Pancreas (tissue), 10 donors: ENCODE results near the gene PRR14L. TPM values are rescaled to one million over a fixed set of nuclear protein-coding genes. Genes with fewer than 3 reads are reported as not detected.

Experiments
- ATAC-seq, 4 donors: fragments of 200-7000 bp; cut with Tn5 transposase; one replicate each; pipeline versions ENCODE4 v1.8.0 to v1.9.1; 2020; ENCODE audit warnings: mild to moderate bottlenecking in 4 of 4, moderate library complexity in 4 of 4
- DNase-seq, 6 donors: peaks; one replicate each; pipeline ENCODE4 v3.0.0-alpha.2; 2020
- FAIRE-seq: peaks from 2 replicates; lab custom pipeline; 2012; peaks lifted over from hg19 to GRCh38; lab: Jason Lieb, UNC
- H3K27ac ChIP-seq, 4 donors: fragments of 200-600 bp; sonication (generic); 1 replicate in 3 of 4; 2 replicates in 1 of 4; pipeline versions ENCODE4 v1.5.0 to v1.8.0; 2020
- H3K27me3 ChIP-seq, 4 donors: fragments of 200-600 bp; one replicate each; pipeline ENCODE4 v1.8.0; 2021
- H3K36me3 ChIP-seq, 3 donors: fragments of 200-600 bp; sonication (generic) in 1 of 3; one replicate each; pipeline versions ENCODE4 v1.5.0 to v1.8.0; 2020 to 2021
- H3K4me1 ChIP-seq, 3 donors: fragments of 200-600 bp; one replicate each; pipeline ENCODE4 v1.8.0; 2021
- H3K4me3 ChIP-seq, 4 donors: fragments of 200-600 bp; sonication (generic) in 2 of 4; one replicate each; pipeline versions ENCODE4 v1.5.0 to v1.8.0; 2020 to 2021
- H3K9me3 ChIP-seq, 4 donors: fragments of 200-600 bp; one replicate each; pipeline ENCODE4 v1.8.0; 2021
- WGBS, 2 donors: extraction: QIAGEN DNeasy Blood & Tissue Kit; methylation state at CpG; one replicate each; pipeline ENCODE4 v1.1.7; 2013; 5-methylcytosine and 5-hydroxymethylcytosine counted together
- intact Hi-C, 3 donors: fragments of 100-400 bp; cut with DNase I; formaldehyde crosslinking; loops; one replicate each; pipeline versions ENCODE4 v1.11.1 to v1.14.2; 2022
- polyA plus RNA-seq, 2 donors: library from polyadenylated mRNA; stranded (reverse); fragments of 200-250 nt; gene quantifications; one replicate each; pipeline ENCODE4 v1.2.3, GENCODE V29; 2013
- total RNA-seq, 6 donors: library from RNA; stranded (reverse); fragmentation: NEBNext Ultra II Directional in 4 of 6; extraction: Animal tissue kit (Norgen Biotek cat#: 25700) in 4 of 6; gene quantifications; one replicate each; pipeline versions ENCODE4 v1.2.1 to v1.2.4, GENCODE V29; 2021 to 2023
- TF ChIP-seq, protein P1 (sequence below), 4 donors: fragments of 200-600 bp; sonication (generic) in 3 of 4; IDR thresholded peaks; one replicate each; pipeline versions ENCODE4 v1.5.0 to v1.8.0; 2021; ENCODE audit warnings: antibody characterized with exemption in 4 of 4
- donor health status: healthy with polysubstance abuse.
- donor health status: DM: no; HTN: no; CAD: no; lungs with moderate emphysema.
- donor health status: DM: no; HTN: no; CAD: no.
- donor health status: control.
- donor health status: control.
- donor health status: Bipolar disorder and iron deficiency.
- donor health status: DM: yes; HTN: yes; CAD: no.
- donor health status: DM: no; HTN: no; CAD: no.
- donor health status: DM: no; HTN: no; CAD: no.
- donor health status: DM: yes; HTN: yes; CAD: no.

Gene PRR14L
- total and polyA plus RNA-seq, 8 donors, result 5.3 to 32.8 (median 17.6) TPM

DNA sequence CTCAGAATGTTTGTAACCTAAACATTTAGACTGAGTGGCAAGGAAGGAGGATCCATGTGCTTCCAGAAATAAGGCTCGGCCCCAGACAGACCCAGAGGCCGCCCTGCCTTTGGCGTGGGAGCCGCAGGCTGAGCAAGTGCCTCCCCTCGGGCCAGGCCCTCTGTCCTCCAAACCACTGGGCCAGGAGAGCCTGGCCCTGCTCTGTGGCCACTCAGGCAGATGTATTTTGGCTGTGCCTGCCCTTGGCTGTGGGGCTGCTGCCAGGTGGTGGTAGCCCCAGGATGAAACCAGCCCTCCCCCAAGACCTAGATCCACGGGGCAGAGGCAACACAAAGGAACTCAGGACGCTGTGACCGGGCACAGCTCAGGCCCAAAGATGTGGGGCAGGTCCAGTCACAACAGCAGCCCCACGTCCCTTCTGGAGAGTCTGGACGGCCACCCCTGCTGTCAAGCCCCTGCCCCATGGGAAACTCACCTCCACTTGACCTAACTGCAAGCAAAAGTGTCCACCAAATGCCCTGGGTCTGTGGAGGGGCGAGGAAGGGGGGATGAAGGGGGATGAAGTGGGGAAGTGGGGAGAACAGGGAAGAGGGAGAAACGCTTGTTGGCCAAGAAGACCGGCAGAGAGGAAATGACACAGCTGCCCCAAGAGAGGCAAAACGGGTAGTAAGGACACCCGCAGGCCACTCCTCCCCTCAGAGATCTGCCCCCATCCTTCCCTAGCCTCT lies 111.9 kb downstream of the PRR14L start:
- DNase-seq, result no peak
- intact Hi-C loops, result no loop called here
- ATAC-seq, result peak in 2 of 4 donors; percentile 45 to 56

DNA sequence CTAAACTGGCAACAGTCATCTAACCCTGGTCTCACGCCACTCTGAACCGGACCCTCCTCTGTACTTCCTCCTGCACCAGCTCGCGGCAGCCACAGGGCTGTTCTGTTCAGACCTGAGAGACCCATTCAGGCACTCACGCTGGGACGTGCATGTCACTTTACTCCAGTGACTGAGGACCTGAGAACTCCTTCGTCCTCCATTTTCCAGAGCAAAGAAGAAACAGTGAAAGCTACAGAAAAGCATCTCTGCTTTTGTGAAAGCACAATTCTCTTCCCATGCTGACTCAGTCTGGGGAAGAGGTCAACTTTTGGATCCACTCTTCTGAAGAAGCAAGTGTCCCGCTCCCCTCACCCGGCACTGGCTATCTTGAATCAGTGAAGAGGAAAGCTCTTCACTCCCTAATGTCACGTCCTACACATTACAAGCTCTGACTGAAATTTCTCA lies 112.5 kb downstream of the PRR14L start:
- intact Hi-C loops, result no loop called here
- TF ChIP-seq, protein P1, sequence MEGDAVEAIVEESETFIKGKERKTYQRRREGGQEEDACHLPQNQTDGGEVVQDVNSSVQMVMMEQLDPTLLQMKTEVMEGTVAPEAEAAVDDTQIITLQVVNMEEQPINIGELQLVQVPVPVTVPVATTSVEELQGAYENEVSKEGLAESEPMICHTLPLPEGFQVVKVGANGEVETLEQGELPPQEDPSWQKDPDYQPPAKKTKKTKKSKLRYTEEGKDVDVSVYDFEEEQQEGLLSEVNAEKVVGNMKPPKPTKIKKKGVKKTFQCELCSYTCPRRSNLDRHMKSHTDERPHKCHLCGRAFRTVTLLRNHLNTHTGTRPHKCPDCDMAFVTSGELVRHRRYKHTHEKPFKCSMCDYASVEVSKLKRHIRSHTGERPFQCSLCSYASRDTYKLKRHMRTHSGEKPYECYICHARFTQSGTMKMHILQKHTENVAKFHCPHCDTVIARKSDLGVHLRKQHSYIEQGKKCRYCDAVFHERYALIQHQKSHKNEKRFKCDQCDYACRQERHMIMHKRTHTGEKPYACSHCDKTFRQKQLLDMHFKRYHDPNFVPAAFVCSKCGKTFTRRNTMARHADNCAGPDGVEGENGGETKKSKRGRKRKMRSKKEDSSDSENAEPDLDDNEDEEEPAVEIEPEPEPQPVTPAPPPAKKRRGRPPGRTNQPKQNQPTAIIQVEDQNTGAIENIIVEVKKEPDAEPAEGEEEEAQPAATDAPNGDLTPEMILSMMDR (IDR thresholded peaks at IDR 0.05), result no peak
- DNase-seq, result no peak
- peak overlapping the region in 1 of 4 donors; percentile 11 for H3K4me3 ChIP-seq
- H3K4me1 ChIP-seq, result peaks cover 0 to 2% (median 0%) of the 10 kb centered on the region in 3 donors
- H3K36me3 ChIP-seq, result no peaks in the 10 kb centered on the region
- H3K27ac ChIP-seq, result peak overlapping the region in 2 of 4 donors; percentile 3 to 64
- H3K27me3 ChIP-seq, result no peaks in the 10 kb centered on the region
- ATAC-seq, result peak in 2 of 4 donors; percentile 17 to 19
- 80 to 89% methylated on average over 10 of the region's 10 CpGs for WGBS, 2 donors
- H3K9me3 ChIP-seq, result no peaks in the 10 kb centered on the region
- FAIRE-seq, result no peak

More for the DNA sequence above, 111.9 kb downstream of the PRR14L start:
- H3K27ac ChIP-seq, result peak overlapping the region in 2 of 4 donors; percentile 3 to 64
- H3K27me3 ChIP-seq, result no peaks in the 10 kb centered on the region
- TF ChIP-seq, protein P1 (IDR thresholded peaks at IDR 0.05), result no peak
- 79% methylated on average over 15 of the region's 15 CpGs for WGBS, 2 donors
- no peak for FAIRE-seq
- H3K9me3 ChIP-seq, result no peaks in the 10 kb centered on the region
- peaks cover 0 to 2% (median 0%) of the 10 kb centered on the region in 3 donors for H3K4me1 ChIP-seq
- H3K4me3 ChIP-seq, result peak overlapping the region in 1 of 4 donors; percentile 11
- H3K36me3 ChIP-seq, result no peaks in the 10 kb centered on the region

DNA sequence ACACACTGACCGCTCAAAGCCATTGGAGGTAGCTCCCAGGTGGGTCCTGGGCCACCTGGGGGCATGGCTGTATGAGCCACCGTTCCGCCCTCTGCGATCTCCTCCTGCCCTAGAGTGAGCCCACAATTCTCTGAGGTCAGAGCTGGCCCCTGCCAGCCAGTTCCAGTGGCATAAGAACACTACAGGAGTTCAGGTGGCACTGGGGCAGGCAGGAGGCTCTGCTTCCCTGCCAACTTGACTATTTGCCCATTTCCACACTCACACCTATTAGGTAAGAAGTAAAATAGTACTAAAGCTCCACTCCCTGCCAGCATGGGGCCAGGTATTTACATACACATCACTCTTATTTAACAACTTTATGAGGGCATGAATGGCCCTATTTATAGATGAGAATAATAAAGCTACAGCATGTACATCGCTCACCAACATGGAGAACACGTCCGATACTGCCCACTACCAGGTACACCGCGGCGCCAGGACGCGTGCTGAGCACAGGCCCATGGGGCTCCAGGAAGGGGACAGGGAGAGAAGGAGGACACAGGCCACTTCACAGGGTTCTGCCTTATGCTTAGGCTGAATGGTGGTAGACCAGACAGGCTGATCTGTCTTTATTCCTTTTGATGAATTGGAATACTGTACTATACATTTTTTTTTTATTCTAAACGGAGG lies 114.2 kb downstream of the PRR14L start:
- no peak for FAIRE-seq
- Histone ChIP-seq H3K27me3 (no peaks in the 10 kb centered on the region), H3K36me3 (no peaks in the 10 kb centered on the region), H3K9me3 (no peaks in the 10 kb centered on the region), H3K27ac (peak overlapping the region in 2 of 4 donors; percentile 20 to 41), H3K4me1 (peaks cover 0 to 2% (median 0%) of the 10 kb centered on the region in 3 donors), H3K4me3 (no peak overlapping the region)
- TF ChIP-seq, protein P1 (IDR thresholded peaks at IDR 0.05), result no peak
- peak in 1 of 4 donors; percentile 27 for ATAC-seq
- no peak for DNase-seq
- intact Hi-C loops, result no loop called here
- 77 to 85% methylated on average over 13 of the region's 13 CpGs for WGBS, 2 donors

DNA sequence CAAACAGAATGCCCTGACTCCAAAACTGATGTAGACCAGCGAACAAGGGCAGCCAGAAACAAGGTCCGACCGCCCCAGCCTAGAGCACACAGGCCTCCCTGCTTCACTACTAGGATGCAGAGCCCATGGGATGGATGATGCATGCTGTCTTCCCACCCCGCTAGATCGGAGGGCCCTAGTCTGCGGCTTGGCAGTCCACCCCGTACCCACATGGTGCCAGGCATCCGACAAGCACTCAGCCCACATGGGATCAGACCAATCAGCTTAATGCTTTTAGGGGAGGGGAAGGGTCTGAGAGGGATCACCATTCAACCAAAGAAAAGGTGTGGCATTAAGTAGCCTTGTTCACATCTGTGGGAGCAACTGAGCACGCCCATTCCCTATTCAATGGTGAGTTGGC lies 118.5 kb downstream of the PRR14L start:
- intact Hi-C loops, result no loop called here
- Histone ChIP-seq H3K4me3 (no peak overlapping the region), H3K27me3 (no peaks in the 10 kb centered on the region), H3K9me3 (no peaks in the 10 kb centered on the region), H3K4me1 (peaks cover 4 to 17% (median 12%) of the 10 kb centered on the region in 3 donors), H3K36me3 (no peaks in the 10 kb centered on the region), H3K27ac (peak overlapping the region; percentile 73 to 83 (median 80))
- WGBS, 2 donors, result 86% methylated on average over 9 of the region's 9 CpGs
- TF ChIP-seq, protein P1 (IDR thresholded peaks at IDR 0.05), result no peak
- ATAC-seq, result no peak
- no peak for FAIRE-seq
- no peak for DNase-seq

Other genes with a start within 250 kb of the PRR14L start
- gene PISD, start 87.9 kb downstream of the PRR14L start, total RNA-seq, result 10 to 100 TPM; 11.6 to 29.3 (median 16.9) TPM
- 10 to 100 TPM; 38.2 to 48.3 TPM for gene PISD, start 87.9 kb downstream of the PRR14L start, polyA plus RNA-seq
- gene DEPDC5, start 3.9 kb upstream of the PRR14L start, total RNA-seq, result 10 to 100 TPM in 1 of 6 donors, 1 to 10 TPM in 5; 5.9 to 17.2 (median 9.0) TPM
- 10 to 100 TPM in 1 of 2 donors, 1 to 10 TPM in 1; 7.7 to 10.1 TPM for gene DEPDC5, start 3.9 kb upstream of the PRR14L start, polyA plus RNA-seq
- gene YWHAH, start 194.4 kb upstream of the PRR14L start, total RNA-seq, result 100 to 1,000 TPM in 1 of 6 donors, 10 to 100 TPM in 5; 40.2 to 106 (median 48.0) TPM
- gene YWHAH, start 194.4 kb upstream of the PRR14L start, polyA plus RNA-seq, result 10 to 100 TPM; 41.3 to 62.2 TPM